ENCODE measurements around the gene PFN1. TPM values are rescaled to one million over a fixed set of nuclear protein-coding genes. Genes with fewer than 3 reads are reported as not detected.

Gene PFN1
- total and polyA plus RNA-seq, 9 of the 15 experiments (the other 6 are each of a cell fraction or from before 2014, with no cell fraction given) = 60.5 to 1,479 (median 456) TPM

GRCh38 chr17:4908711-4909496, 39.4 kb downstream of the PFN1 start (continued):
- TF ChIP-seq ZBTB5 (IDR thresholded peaks at IDR 0.05) (0 out of 2 replicates have a peak, but pooled peaks have one; percentile 16), BRF1 (IDR thresholded peaks at IDR 0.05; ENCODE audit: borderline replicate concordance, extremely low read depth, insufficient read length) (no peak), PREB (CRISPR knock-in tag; IDR thresholded peaks at IDR 0.05) (no peak), DEAF1 (CRISPR knock-in tag; IDR thresholded peaks at IDR 0.05) (peak; percentile 60; the same call in 1 of the 2 replicates), ZNF586 (CRISPR knock-in tag; conservative IDR thresholded peaks at IDR 0.05) (no peak), THRB (CRISPR knock-in tag; conservative IDR thresholded peaks at IDR 0.05) (peak; percentile 92), CC2D1A (IDR thresholded peaks at IDR 0.05) (no peak), GTF3C2 (IDR thresholded peaks at IDR 0.05; ENCODE audit: borderline replicate concordance, extremely low read depth, insufficient read length) (no peak), POLR3A (IDR thresholded peaks at IDR 0.05; ENCODE audit: borderline replicate concordance, extremely low read depth, insufficient read depth, insufficient read length) (no peak), ARID4B (CRISPR knock-in tag; IDR thresholded peaks at IDR 0.05) (no peak; the same call in 1 of the 2 replicates)
